B cell (primary cell): Measurements from ENCODE around the gene ACOXL. TPM values are rescaled to one million over a fixed set of nuclear protein-coding genes. Genes with fewer than 3 reads are reported as not detected.

Experiments
- ATAC-seq: fragments of 200-7000 bp; cut with Tn5 transposase; one replicate; pipeline ENCODE4 v1.10.0; 2021; ENCODE audit warnings: low read depth, mild to moderate bottlenecking, moderate number of reproducible peaks, moderate library complexity
- CTCF ChIA-PET: fragments of 350-600 bp; sonication (Branson Sonifier 250); formaldehyde crosslinking; loops from one replicate; lab custom pipeline; 2021; ENCODE audit warnings: antibody characterized with exemption, inconsistent platforms; lab: Charles Lee
- POLR2A ChIA-PET: fragments of 350-600 bp; sonication (Branson Sonifier 250); formaldehyde crosslinking; loops from one replicate; lab custom pipeline; 2021; ENCODE audit warnings: antibody characterized with exemption; lab: Charles Lee
- DNase-seq: peaks from one replicate; pipeline ENCODE4 v3.0.0; 2013
- H2AFZ ChIP-seq: 2 replicates; pipeline ENCODE4 v1.6.1; 2012; ENCODE audit warnings: mild to moderate bottlenecking, low read depth, low read length; ENCODE audit not compliant: insufficient read depth, poor library complexity, severe bottlenecking
- H3K27ac ChIP-seq, 2 donors: 1 replicate in 1 of 2; 2 replicates in 1 of 2; pipeline ENCODE4 v1.5.1; 2012 to 2013; ENCODE audit warnings: low read length in 2 of 2, mild to moderate bottlenecking in 2 of 2, moderate library complexity in 1 of 2
- H3K27me3 ChIP-seq, 4 experiments: fragments of 200-600 bp in 1 of 4; sonication (generic) in 1 of 4; replicated peaks in 1 of 4; 1 replicate in 2 of 4; 2 replicates in 2 of 4; pipeline versions ENCODE4 v1.6.1 to v1.7.0; 2013 to 2016; ENCODE audit warnings: low read length in 3 of 4, mild to moderate bottlenecking in 2 of 4, mixed read lengths in 1 of 4, moderate library complexity in 1 of 4; ENCODE audit not compliant: insufficient read depth in 4 of 4, control insufficient read depth in 3 of 4; ENCODE audit errors: control extremely low read depth in 1 of 4
- H3K36me3 ChIP-seq, 2 experiments: replicated peaks in 1 of 2; 1 replicate in 1 of 2; 2 replicates in 1 of 2; pipeline versions ENCODE4 v1.6.1 to v1.7.1; 2013; ENCODE audit warnings: low read length in 1 of 2; ENCODE audit not compliant: insufficient read depth in 2 of 2, control insufficient read depth in 1 of 2; ENCODE audit errors: control extremely low read depth in 1 of 2, extremely low read depth in 1 of 2
- H3K4me1 ChIP-seq, 2 donors: fragments of 200-600 bp in 1 of 2; sonication (generic) in 1 of 2; 1 replicate in 1 of 2; 2 replicates in 1 of 2; pipeline versions ENCODE4 v1.5.1 to v1.6.1; 2013 to 2017; ENCODE audit warnings: low read length in 2 of 2; ENCODE audit not compliant: control insufficient read depth in 2 of 2, insufficient read depth in 2 of 2
- H3K4me2 ChIP-seq: replicated peaks from 2 replicates; pipeline ENCODE3; 2012; ENCODE audit warnings: mild to moderate bottlenecking, low read depth, low read length; ENCODE audit not compliant: poor library complexity, severe bottlenecking
- H3K4me3 ChIP-seq, 5 experiments: fragments of 200-600 bp in 1 of 5; sonication (generic) in 1 of 5; 1 replicate in 3 of 5; 2 replicates in 2 of 5; pipeline versions ENCODE4 v1.5.1 to v1.7.0; 2011 to 2016; ENCODE audit warnings: low read length in 4 of 5, mild to moderate bottlenecking in 4 of 5, low read depth in 2 of 5, control low read depth in 1 of 5, moderate library complexity in 1 of 5; ENCODE audit not compliant: insufficient read depth in 1 of 5; ENCODE audit errors: control extremely low read depth in 1 of 5, extremely low read depth in 1 of 5
- H3K79me2 ChIP-seq: fragments of 200-600 bp; sonication (generic); one replicate; pipeline ENCODE4 v1.6.0; 2016; ENCODE audit warnings: low read length; ENCODE audit not compliant: control insufficient read depth, insufficient read depth
- H3K9ac ChIP-seq: fragments of 200-600 bp; sonication (generic); 2 replicates; pipeline ENCODE4 v1.6.1; 2017; ENCODE audit warnings: mild to moderate bottlenecking, low read length, moderate library complexity
- H3K9me3 ChIP-seq, 3 donors: one replicate each; pipeline versions ENCODE4 v1.6.1 to v1.7.1; 2013; ENCODE audit warnings: low read length in 2 of 3; ENCODE audit not compliant: control insufficient read depth in 2 of 3, insufficient read depth in 1 of 3; ENCODE audit errors: control extremely low read depth in 1 of 3
- H4K20me1 ChIP-seq: 2 replicates; pipeline ENCODE4 v1.6.0; 2012; ENCODE audit warnings: mild to moderate bottlenecking, low read length; ENCODE audit not compliant: insufficient read depth, control insufficient read depth, poor library complexity, severe bottlenecking
- H3K27ac Mint-ChIP-seq: one replicate; pipeline ENCODE4 v1.8.0; 2021; ENCODE audit warnings: mixed read lengths
- H3K27me3 Mint-ChIP-seq: one replicate; pipeline ENCODE4 v1.8.0; 2021; ENCODE audit warnings: mixed read lengths
- H3K4me1 Mint-ChIP-seq: one replicate; pipeline ENCODE4 v1.8.0; 2021; ENCODE audit warnings: mixed read lengths
- H3K4me3 Mint-ChIP-seq: one replicate; pipeline ENCODE4 v1.8.0; 2021; ENCODE audit warnings: mixed read lengths
- H3K9me3 Mint-ChIP-seq: one replicate; pipeline ENCODE4 v1.8.0; 2022; ENCODE audit warnings: mixed read lengths; ENCODE audit not compliant: insufficient read depth
- CTCF ChIP-seq: fragments of 200-600 bp; IDR thresholded peaks from one replicate; pipeline ENCODE4 v1.8.0; 2022; ENCODE audit warnings: antibody characterized with exemption, mild to moderate bottlenecking
- EZH2 ChIP-seq: IDR thresholded peaks from 2 replicates; pipeline ENCODE4 v1.6.1; 2012; ENCODE audit warnings: borderline replicate concordance, low read depth, mild to moderate bottlenecking, moderate library complexity, low read length; ENCODE audit not compliant: insufficient read depth, poor library complexity, severe bottlenecking
- WGBS: methylation state at CpG from one replicate; pipeline ENCODE4 v1.1.5; 2013; ENCODE audit warnings: missing lambda C conversion rate; ENCODE audit not compliant: insufficient coverage; 5-methylcytosine and 5-hydroxymethylcytosine counted together
- intact Hi-C: fragments of 100-400 bp; cut with micrococcal nuclease; formaldehyde crosslinking; loops from one replicate; pipeline ENCODE4 v1.10.0; 2022
- polyA plus RNA-seq: library from polyadenylated mRNA; depleted of rRNA; stranded (reverse); fragments of >200 nt; gene quantifications from 2 replicates; pipeline ENCODE4 v1.2.3, GENCODE V29; 2012
- total RNA-seq, 2 donors: library from RNA; stranded (reverse); fragments of 120-200 nt in 1 of 2; gene quantifications; 1 replicate in 1 of 2; 2 replicates in 1 of 2; pipeline versions ENCODE4 v1.2.3 to v1.2.4, GENCODE V29; 2013 to 2022

The ACOXL gene
- total and polyA plus RNA-seq, 2 donors (not counting 1 experiment from before 2014, with no cell fraction given), result 0.06 TPM; not detected in 1

GRCh38 chr2:110925479-110925878 is 193.1 kb downstream of the ACOXL start:
- Histone ChIP-seq H3K27ac (no peak overlapping the region), H3K9ac (no peak overlapping the region), H3K9me3 (peaks cover 0 to 16% (median 8%) of the 10 kb centered on the region in 3 donors), H3K4me2 (no peak overlapping the region), H2AFZ (no peak overlapping the region), H3K4me3 (no peak overlapping the region), H4K20me1 (no peaks in the 10 kb centered on the region), H3K4me1 (no peaks in the 10 kb centered on the region), H3K36me3 (no peaks in the 10 kb centered on the region), H3K27me3 (no peaks in the 10 kb centered on the region), H3K79me2 (no peaks in the 10 kb centered on the region)
- Mint-ChIP-seq H3K27ac (no peak overlapping the region), H3K4me3 (no peak overlapping the region), H3K9me3 (peaks cover 18% of the 10 kb centered on the region), H3K27me3 (peaks cover 3% of the 10 kb centered on the region), H3K4me1 (no peaks in the 10 kb centered on the region)
- ATAC-seq (no peak), DNase-seq (no peak)
- CTCF ChIA-PET, result no interaction called here
- POLR2A ChIA-PET, result no interaction called here
- intact Hi-C loops, result no loop called here
- TF ChIP-seq EZH2 (no peak), CTCF (no peak)

- Mint-ChIP-seq H3K4me1 (no peaks in the 10 kb centered on the region), H3K27ac (no peak overlapping the region), H3K4me3 (no peak overlapping the region), H3K27me3 (peaks cover 3% of the 10 kb centered on the region), H3K9me3 (peaks cover 18% of the 10 kb centered on the region)
- Histone ChIP-seq H3K9ac (no peak overlapping the region), H3K27me3 (no peaks in the 10 kb centered on the region), H3K79me2 (no peaks in the 10 kb centered on the region), H3K27ac (no peak overlapping the region), H2AFZ (no peak overlapping the region), H3K4me1 (no peaks in the 10 kb centered on the region), H3K4me2 (no peak overlapping the region), H3K9me3 (peaks cover 0 to 13% (median 8%) of the 10 kb centered on the region in 3 donors), H3K4me3 (no peak overlapping the region), H4K20me1 (no peaks in the 10 kb centered on the region), H3K36me3 (no peaks in the 10 kb centered on the region)
- ChIA-PET CTCF (no interaction called here), POLR2A (no interaction called here)
- ATAC-seq (no peak), DNase-seq (no peak)
- intact Hi-C loops, result no loop called here
- WGBS, result no CpG with 5 or more reads among the region's 3 CpGs
- no peak for TF ChIP-seq CTCF
- no peak for TF ChIP-seq EZH2
Measured at GRCh38 chr2:110927526-110927925, 195.2 kb downstream of the ACOXL start.
